ENCODE measurements around the gene PRKAR2A.
A peak's percentile ranks its signal among the peaks of the same experiment; 100 is the strongest.
"Not testable (repeated sequence)": the region's sequence is repeated elsewhere in the genome, so short reads cannot be mapped to it uniquely, and the experiment has no call there.

Gene PRKAR2A

DNA sequence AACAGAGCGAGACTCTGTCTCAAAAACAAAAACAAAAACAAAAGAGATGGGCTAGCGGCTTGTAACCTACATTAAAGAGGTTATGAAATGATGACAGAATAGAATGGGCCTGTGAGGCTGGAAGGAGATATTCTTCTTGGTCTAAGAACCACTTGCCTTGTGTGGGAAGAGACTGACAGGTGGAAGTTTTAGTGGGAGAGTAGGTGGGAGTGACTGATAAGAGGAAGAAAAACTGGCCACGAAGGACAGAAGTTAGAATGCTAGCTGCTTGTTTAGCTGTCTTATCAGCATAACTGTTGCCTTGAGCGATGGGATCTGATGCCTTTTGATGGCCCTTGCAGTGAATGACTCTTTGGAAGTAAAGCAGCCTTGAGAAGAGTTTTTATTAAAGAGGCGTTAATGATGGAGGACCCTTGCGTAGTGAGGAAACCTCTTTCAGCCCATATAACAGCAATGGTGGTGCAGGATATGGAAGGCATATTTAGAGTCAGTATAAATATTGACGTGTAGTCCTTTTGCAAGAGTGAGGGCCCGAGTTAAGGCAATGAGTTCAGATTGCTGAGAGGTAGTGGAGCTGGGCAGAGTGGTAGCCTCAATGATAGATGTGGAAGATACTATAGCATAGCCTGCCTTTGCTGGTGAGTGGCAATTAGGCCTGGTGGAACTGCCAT, 122.4 kb downstream of the PRKAR2A start:
- not testable (repeated sequence) for DNase-seq

GRCh38 chr3:48723725-48724124, 123.9 kb downstream of the PRKAR2A start:
- DNase-seq: no peak

- not testable (repeated sequence) for DNase-seq
These were observed 124.4 kb downstream of the PRKAR2A start for GRCh38 chr3:48723293-48723692.

GRCh38 chr3:48716982-48717746, 130.5 kb downstream of the PRKAR2A start, which contains the start of gene IP6K2:
TSS of gene IP6K2 (minus strand) at chr3:48717221. CDS start at chr3:48695291, 21,930 bp downstream.
- peak; percentile 89 to 96 for DNase-seq

DNA sequence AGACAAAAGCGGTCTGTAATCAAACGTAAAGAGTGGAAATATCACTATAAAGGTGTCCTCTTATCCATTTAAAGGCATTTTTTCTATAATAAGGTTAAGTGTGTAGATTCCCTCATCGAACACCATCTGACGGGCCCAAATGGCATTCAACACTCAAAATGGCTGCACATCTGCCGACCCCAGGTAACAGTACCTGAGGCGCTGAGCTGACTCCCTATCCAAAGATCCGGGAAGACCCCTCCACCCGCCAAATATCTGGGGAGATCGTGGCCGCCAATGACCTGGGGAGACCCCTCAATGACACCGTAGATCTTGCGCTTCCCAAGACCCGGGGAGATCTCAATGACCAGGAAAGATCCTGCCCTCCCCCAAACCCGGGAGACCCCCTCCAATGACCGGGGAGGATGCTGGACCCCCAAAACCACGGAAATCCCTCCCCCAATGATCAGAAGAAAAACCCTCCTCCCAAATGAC, 131.1 kb downstream of the PRKAR2A start:
- no peak for DNase-seq

GRCh38 chr3:48715174-48715800, 132.4 kb downstream of the PRKAR2A start:
- no peak for DNase-seq

GRCh38 chr3:48711727-48712126, 135.9 kb downstream of the PRKAR2A start:
- no peak for DNase-seq

GRCh38 chr3:48709051-48709461, 138.6 kb downstream of the PRKAR2A start:
- peak in 1 of 2 experiments; percentile 10 for DNase-seq

- no peak for DNase-seq
These were observed 139.2 kb downstream of the PRKAR2A start for GRCh38 chr3:48708481-48708889.

- no peak for DNase-seq
These were observed 140.5 kb downstream of the PRKAR2A start for GRCh38 chr3:48707157-48707556.

DNA sequence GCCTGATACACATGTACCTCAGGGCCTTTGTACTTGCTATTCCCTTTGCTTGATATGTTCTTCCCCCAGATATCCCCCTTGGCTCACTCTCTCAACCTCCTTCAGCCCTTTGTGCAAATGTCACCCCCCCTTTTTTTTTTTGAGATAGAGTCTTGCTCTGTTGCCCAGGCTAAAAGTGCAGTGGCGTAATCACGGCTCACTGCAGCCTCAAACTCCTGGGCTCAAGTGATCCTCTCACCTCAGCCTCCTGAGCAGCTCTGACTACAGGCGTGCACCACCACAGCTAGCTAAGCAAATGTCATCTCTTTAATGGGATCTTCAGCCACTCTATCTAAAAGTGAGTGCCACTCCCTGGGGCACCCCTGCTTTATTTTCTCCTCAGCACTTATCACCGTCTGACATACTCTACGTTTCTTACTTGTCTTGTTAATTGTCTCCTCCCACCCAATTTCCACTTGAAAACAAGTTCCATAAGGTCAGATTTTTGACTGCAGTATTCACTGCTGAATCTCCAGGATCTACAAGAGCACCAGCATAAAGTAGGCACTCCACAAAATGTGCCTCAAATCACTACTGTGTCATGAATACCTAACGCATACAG, 145.3 kb downstream of the PRKAR2A start:
- DNase-seq: no peak

DNA sequence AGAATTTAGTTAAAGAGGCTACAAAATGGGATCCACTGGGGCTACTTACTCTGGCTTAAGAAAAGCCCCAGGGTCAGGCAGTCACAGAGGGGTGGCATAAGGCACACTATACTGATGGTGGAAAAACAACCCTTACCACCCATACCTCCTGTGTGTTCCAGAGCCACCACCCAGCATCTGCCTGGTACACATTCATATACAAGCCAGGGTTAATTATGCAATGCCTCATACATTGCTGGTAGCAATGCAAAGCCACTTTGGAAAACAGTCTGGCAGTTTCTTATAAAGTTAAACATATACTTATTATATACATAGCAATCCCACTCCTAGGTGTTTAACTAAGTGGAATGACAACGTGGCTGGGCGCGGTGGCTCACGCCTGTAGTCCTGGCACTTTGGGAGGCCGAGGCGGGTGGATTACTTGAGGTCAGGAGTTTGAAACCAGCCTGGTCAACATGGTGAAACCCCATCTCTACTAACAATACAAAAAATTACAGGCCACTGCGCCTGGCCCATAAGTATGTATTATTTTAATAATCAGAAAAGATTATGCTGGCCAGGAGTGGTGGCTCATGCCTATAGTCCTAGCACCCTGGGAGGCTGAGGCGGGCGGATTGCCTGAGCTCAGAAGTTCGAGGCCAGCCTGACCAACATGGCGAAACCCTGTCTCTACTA, 146.8 kb downstream of the PRKAR2A start:
- no peak for DNase-seq

DNA sequence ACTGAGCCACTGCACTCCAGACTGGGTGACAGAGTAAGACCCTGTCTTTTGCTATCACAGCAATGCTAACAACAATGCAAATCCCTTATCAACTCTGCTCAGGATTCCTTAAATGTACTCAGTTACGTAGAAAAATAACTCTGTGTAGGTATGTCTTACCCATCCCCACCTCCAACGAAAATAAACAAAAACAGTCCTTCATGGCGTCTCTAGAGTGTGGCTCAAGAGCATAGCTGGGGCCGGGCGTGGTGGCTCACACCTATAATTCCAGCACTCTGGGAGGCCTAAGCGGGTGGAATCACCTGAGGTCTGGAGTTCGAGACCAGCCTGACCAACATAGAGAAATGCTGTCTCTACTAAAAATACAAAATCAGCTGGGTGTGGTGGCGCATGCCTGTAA, 148.8 kb downstream of the PRKAR2A start:
- DNase-seq: no peak

DNA sequence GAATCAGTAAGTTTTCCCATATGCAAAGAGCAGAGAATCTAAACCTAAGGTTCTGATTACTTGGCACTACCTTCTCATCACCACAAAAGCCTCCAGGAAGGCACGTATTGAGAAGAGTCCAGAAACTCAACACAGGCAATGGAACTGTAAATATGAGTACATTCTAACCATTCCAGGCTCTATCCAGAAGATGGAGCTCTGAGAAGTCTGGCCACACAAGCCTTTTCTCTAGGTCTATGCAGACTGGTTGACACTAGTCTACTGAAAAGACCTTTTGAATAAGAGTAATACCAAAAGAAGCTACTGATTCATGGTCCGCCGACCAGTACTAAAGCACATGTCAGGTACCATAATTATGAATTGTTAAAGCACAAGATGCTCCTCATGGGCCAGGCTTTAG, 149.7 kb downstream of the PRKAR2A start:
- DNase-seq: no peak

- no peak for DNase-seq
These were observed 151.1 kb downstream of the PRKAR2A start for GRCh38 chr3:48696601-48697000.

Measured in NCI-H446 (cell line).